Upper lobe of left lung (tissue), 6 donors: ENCODE results near the gene HECTD4. TPM values are rescaled to one million over a fixed set of nuclear protein-coding genes. Genes with fewer than 3 reads are reported as not detected.

Experiments used
- ATAC-seq, 2 donors: fragments of 200-7000 bp; cut with Tn5 transposase; one replicate each; pipeline ENCODE4 v1.9.1; 2022; ENCODE audit warnings: mild to moderate bottlenecking in 2 of 2, moderate library complexity in 2 of 2; ENCODE audit not compliant: low FRiP score in 2 of 2
- DNase-seq, 2 donors: peaks; one replicate each; pipeline ENCODE4 v3.0.0-alpha.2; 2019 to 2020
- H3K27ac ChIP-seq, 4 donors: fragments of 200-600 bp; sonication (generic); one replicate each; pipeline ENCODE4 v1.5.1; 2016 to 2019
- H3K27me3 ChIP-seq, 4 donors: fragments of 200-600 bp; sonication (generic); one replicate each; pipeline ENCODE4 v1.5.1; 2017 to 2019
- H3K36me3 ChIP-seq, 4 donors: fragments of 200-600 bp; sonication (generic); one replicate each; pipeline ENCODE4 v1.5.1; 2016 to 2019
- H3K4me1 ChIP-seq, 4 donors: fragments of 200-600 bp; sonication (generic); one replicate each; pipeline ENCODE4 v1.5.1; 2018 to 2019
- H3K4me3 ChIP-seq, 4 donors: fragments of 200-600 bp; sonication (generic); one replicate each; pipeline ENCODE4 v1.5.1; 2017 to 2019; ENCODE audit warnings: mild to moderate bottlenecking in 2 of 4, moderate library complexity in 1 of 4
- H3K9me3 ChIP-seq, 4 donors: fragments of 200-600 bp; sonication (generic); one replicate each; pipeline ENCODE4 v1.5.1; 2018 to 2019
- CTCF ChIP-seq, 6 experiments: fragments of 450-650 bp in 4 of 6; fragments of 200-600 bp in 2 of 6; sonication (generic) in 2 of 6; IDR thresholded peaks; one replicate each; pipeline ENCODE4 v1.5.1; 2016 to 2019; ENCODE audit warnings: antibody characterized with exemption in 6 of 6
- EP300 ChIP-seq, 4 donors: sonication (generic); formaldehyde crosslinking; IDR thresholded peaks; one replicate each; pipeline ENCODE4 v1.5.1; 2017; ENCODE audit warnings: antibody characterized with exemption in 4 of 4, control low read depth in 2 of 4
- POLR2A ChIP-seq, 4 donors: fragments of 450-650 bp; IDR thresholded peaks; one replicate each; pipeline ENCODE4 v1.5.1; 2016 to 2017; ENCODE audit warnings: antibody characterized with exemption in 4 of 4, mild to moderate bottlenecking in 2 of 4
- POLR2AphosphoS5 ChIP-seq, 2 donors: sonication (generic); formaldehyde crosslinking; IDR thresholded peaks; one replicate each; pipeline ENCODE4 v1.5.1; 2017; ENCODE audit warnings: antibody characterized with exemption in 2 of 2
- WGBS, 2 donors: methylation state at CpG; one replicate each; pipeline ENCODE4 v1.1.5; 2017 to 2018; 5-methylcytosine and 5-hydroxymethylcytosine counted together
- total RNA-seq, 6 donors: library from RNA; depleted of rRNA in 4 of 6; stranded (reverse); fragments of >200 nt in 4 of 6; gene quantifications; one replicate each; pipeline versions ENCODE4 v1.1.0 to v1.2.1, GENCODE V29; 2016 to 2021
- donor health status: DM: no; HTN: no; CAD: no; lungs with moderate emphysema.
- donor health status: DM: no; HTN: yes; CAD: no; lungs with severe emphysema.

HECTD4 gene
- total RNA-seq, 6 donors from 2014 or later = 34.1 to 196 (median 50.0) TPM

GRCh38 chr12:112239020-112239419, 143.2 kb downstream of the HECTD4 start:
- no peak for TF ChIP-seq POLR2AphosphoS5 (IDR thresholded peaks at IDR 0.05)
- no peak for TF ChIP-seq CTCF (IDR thresholded peaks at IDR 0.05)
- TF ChIP-seq POLR2A (IDR thresholded peaks at IDR 0.05) = no peak
- TF ChIP-seq EP300 (IDR thresholded peaks at IDR 0.05) = no peak
- Histone ChIP-seq H3K27ac (no peak overlapping the region), H3K9me3 (no peaks in the 10 kb centered on the region), H3K4me3 (no peak overlapping the region), H3K36me3 (peaks cover 24 to 99% (median 60%) of the 10 kb centered on the region in 4 donors), H3K27me3 (no peaks in the 10 kb centered on the region), H3K4me1 (no peaks in the 10 kb centered on the region)
- no peak for ATAC-seq
- DNase-seq = no peak
- 91% methylated on average over 7 of the region's 7 CpGs for WGBS, 2 donors

DNA sequence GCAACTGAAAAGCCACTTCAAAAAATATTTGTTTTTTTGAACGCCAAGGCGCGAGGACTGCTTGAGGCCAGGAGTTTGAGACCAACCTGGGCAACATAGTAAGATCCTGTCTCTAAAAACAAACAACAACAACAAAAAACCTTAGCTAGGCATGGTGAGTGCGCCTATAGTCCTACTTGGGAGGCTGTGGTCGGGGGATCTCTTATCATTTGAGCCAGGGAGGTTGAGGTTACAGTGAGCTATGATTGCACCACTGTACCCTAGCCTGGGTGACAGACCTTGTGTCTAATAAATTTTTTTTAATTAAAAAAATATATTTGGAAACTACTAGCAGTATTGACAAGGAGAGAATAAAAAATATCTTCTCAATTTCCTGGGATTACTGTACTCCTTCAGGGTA, 143.8 kb downstream of the HECTD4 start:
- Histone ChIP-seq H3K9me3 (no peaks in the 10 kb centered on the region), H3K27ac (no peak overlapping the region), H3K4me3 (no peak overlapping the region), H3K36me3 (peaks cover 26 to 97% (median 57%) of the 10 kb centered on the region in 4 donors), H3K27me3 (no peaks in the 10 kb centered on the region), H3K4me1 (no peaks in the 10 kb centered on the region)
- 95 to 99% methylated on average over 5 of the region's 5 CpGs for WGBS, 2 donors
- ATAC-seq = no peak
- DNase-seq = no peak
- no peak for TF ChIP-seq EP300 (IDR thresholded peaks at IDR 0.05)
- no peak for TF ChIP-seq POLR2A (IDR thresholded peaks at IDR 0.05)
- TF ChIP-seq POLR2AphosphoS5 (IDR thresholded peaks at IDR 0.05) = no peak
- TF ChIP-seq CTCF (IDR thresholded peaks at IDR 0.05) = no peak

DNA sequence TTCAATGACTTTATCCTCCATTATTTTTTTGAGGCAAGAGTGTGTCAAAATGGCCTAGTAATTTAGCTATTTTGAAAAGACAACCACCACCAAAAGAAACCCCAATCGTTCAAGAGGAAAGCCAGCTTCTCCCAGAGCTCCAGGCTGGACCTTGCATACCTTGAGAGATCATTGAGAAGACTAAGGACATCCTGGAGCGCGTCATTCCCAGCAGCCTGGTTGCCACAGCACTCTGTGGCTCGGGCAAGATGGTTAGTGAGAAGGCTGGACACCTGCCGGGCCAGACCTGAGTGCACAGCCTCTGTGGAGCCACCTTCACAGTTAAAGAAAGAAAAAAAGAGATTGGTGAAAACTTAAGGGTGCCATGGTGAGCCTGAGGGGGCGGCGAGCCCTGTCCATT, 145.4 kb downstream of the HECTD4 start:
- WGBS, 2 donors = 91 to 96% methylated on average over 6 to 7 of the region's 7 CpGs
- H3K27me3 ChIP-seq = no peaks in the 10 kb centered on the region
- no peak for TF ChIP-seq EP300 (IDR thresholded peaks at IDR 0.05)
- no peak for TF ChIP-seq POLR2AphosphoS5 (IDR thresholded peaks at IDR 0.05)
- no peak for TF ChIP-seq CTCF (IDR thresholded peaks at IDR 0.05)
- no peak for TF ChIP-seq POLR2A (IDR thresholded peaks at IDR 0.05)
- no peaks in the 10 kb centered on the region for H3K4me1 ChIP-seq
- H3K4me3 ChIP-seq = no peak overlapping the region
- H3K9me3 ChIP-seq = no peaks in the 10 kb centered on the region
- no peak for ATAC-seq
- DNase-seq = no peak
- no peak overlapping the region for H3K27ac ChIP-seq
- H3K36me3 ChIP-seq = peaks cover 24 to 95% (median 55%) of the 10 kb centered on the region in 4 donors

DNA sequence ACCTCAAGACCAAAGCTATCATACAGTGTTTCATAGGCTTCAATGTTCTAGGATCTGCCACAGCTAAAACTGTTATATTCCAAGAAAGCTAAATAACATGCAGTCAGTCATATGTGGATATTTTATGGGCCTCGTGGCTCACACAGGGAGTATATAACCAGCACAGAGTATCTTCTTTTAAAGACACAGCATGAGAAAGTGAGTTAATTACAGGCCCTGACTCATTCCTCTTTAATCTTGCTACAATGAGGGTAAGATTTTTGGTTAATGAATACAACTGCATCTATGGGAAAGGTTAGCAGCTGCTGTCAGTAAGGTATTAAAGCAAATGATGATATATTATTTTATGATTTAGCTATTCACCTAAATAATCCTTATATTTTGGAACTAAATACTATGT, 145.8 kb downstream of the HECTD4 start:
- Histone ChIP-seq H3K4me3 (no peak overlapping the region), H3K9me3 (no peaks in the 10 kb centered on the region), H3K4me1 (no peaks in the 10 kb centered on the region), H3K27ac (no peak overlapping the region), H3K27me3 (no peaks in the 10 kb centered on the region), H3K36me3 (peaks cover 27 to 95% (median 56%) of the 10 kb centered on the region in 4 donors)
- 94 to 95% methylated on average over 1 of the region's 1 CpG for WGBS, 2 donors
- DNase-seq = no peak
- ATAC-seq = no peak
- TF ChIP-seq EP300 (IDR thresholded peaks at IDR 0.05) (no peak), POLR2A (IDR thresholded peaks at IDR 0.05) (no peak), POLR2AphosphoS5 (IDR thresholded peaks at IDR 0.05) (no peak), CTCF (IDR thresholded peaks at IDR 0.05) (no peak)

DNA sequence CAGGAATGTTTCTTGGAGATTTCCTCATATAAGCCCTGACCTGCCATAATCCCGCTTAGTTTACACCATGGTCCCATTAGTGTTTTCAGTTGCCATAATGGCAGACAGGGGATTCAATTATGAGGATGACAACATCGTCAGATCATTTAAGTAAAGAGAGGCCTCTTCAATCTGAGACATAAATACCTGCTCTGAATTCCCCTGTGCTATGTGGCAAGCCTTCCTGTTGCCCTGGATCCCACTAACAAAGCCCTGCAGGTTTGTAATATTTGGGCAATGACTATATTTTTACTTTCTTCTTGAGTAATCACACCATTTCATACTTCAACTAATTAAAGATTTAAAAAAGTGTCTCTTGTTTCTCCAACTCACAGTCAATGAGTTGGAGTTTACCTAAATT, 147.9 kb downstream of the HECTD4 start:
- Histone ChIP-seq H3K27me3 (no peaks in the 10 kb centered on the region), H3K27ac (no peak overlapping the region), H3K4me3 (no peak overlapping the region), H3K4me1 (no peaks in the 10 kb centered on the region), H3K9me3 (no peaks in the 10 kb centered on the region), H3K36me3 (peaks cover 43 to 96% (median 67%) of the 10 kb centered on the region in 4 donors)
- ATAC-seq (no peak), DNase-seq (no peak)
- no peak for TF ChIP-seq POLR2A (IDR thresholded peaks at IDR 0.05)
- TF ChIP-seq CTCF (IDR thresholded peaks at IDR 0.05) = no peak
- TF ChIP-seq POLR2AphosphoS5 (IDR thresholded peaks at IDR 0.05) = no peak
- TF ChIP-seq EP300 (IDR thresholded peaks at IDR 0.05) = no peak
- WGBS, 2 donors = 97 to 98% methylated on average over 2 of the region's 2 CpGs
